Keratinocyte (primary cell): Measurements from ENCODE around the gene CARS1. TPM values are rescaled to one million over a fixed set of nuclear protein-coding genes. Genes with fewer than 3 reads are reported as not detected.

Experiments used
- DNase-seq: peaks from one replicate; pipeline ENCODE4 v3.0.0-alpha.2; 2011; ENCODE audit warnings: low read depth, missing footprints, low spot score
- FAIRE-seq: peaks from 2 replicates; lab custom pipeline; 2011; peaks lifted over from hg19 to GRCh38; lab: Jason Lieb, UNC
- H2AFZ ChIP-seq: 2 replicates; pipeline ENCODE4 v1.6.0; 2012; ENCODE audit warnings: low read length, control low read depth, inconsistent platforms; ENCODE audit not compliant: control insufficient read depth
- H3K27ac ChIP-seq: 2 replicates; pipeline ENCODE4 v1.5.1; 2011; ENCODE audit warnings: low read length; ENCODE audit not compliant: control insufficient read depth, insufficient read depth
- H3K27me3 ChIP-seq: 3 replicates; pipeline ENCODE4 v1.6.0; 2011; ENCODE audit warnings: low read length; ENCODE audit not compliant: control insufficient read depth, insufficient read depth; ENCODE audit errors: extremely low read depth
- H3K36me3 ChIP-seq, 2 experiments: 2 replicates in 1 of 2; 3 replicates in 1 of 2; pipeline ENCODE4 v1.5.1; 2011; ENCODE audit warnings: low read length in 2 of 2, mild to moderate bottlenecking in 1 of 2; ENCODE audit not compliant: control insufficient read depth in 2 of 2, insufficient read depth in 2 of 2; ENCODE audit errors: extremely low read depth in 1 of 2
- H3K4me1 ChIP-seq: 3 replicates; pipeline ENCODE4 v1.5.1; 2011; ENCODE audit warnings: low read length; ENCODE audit not compliant: control insufficient read depth, insufficient read depth; ENCODE audit errors: extremely low read depth
- H3K4me2 ChIP-seq: 3 replicates; pipeline ENCODE4 v1.6.0; 2011; ENCODE audit warnings: low read depth, low read length; ENCODE audit not compliant: control insufficient read depth, insufficient read depth; ENCODE audit errors: extremely low read depth
- H3K4me3 ChIP-seq, 3 experiments: fragments of 200-600 bp in 1 of 3; sonication (generic) in 1 of 3; 2 replicates in 2 of 3; 3 replicates in 1 of 3; pipeline ENCODE4 v1.5.1; 2011 to 2016; ENCODE audit warnings: low read length in 3 of 3, mild to moderate bottlenecking in 3 of 3, control low read depth in 2 of 3, inconsistent platforms in 1 of 3, low read depth in 1 of 3, mixed read lengths in 1 of 3, mixed run types in 1 of 3, moderate library complexity in 1 of 3; ENCODE audit not compliant: control insufficient read depth in 2 of 3, insufficient read depth in 2 of 3; ENCODE audit errors: extremely low read depth in 1 of 3
- H3K79me2 ChIP-seq: 2 replicates; pipeline ENCODE4 v1.6.0; 2012; ENCODE audit warnings: low read length; ENCODE audit not compliant: control insufficient read depth, insufficient read depth
- H3K9ac ChIP-seq: 3 replicates; pipeline ENCODE4 v1.6.0; 2011; ENCODE audit warnings: low read length; ENCODE audit not compliant: control insufficient read depth, insufficient read depth; ENCODE audit errors: extremely low read depth
- H3K9me1 ChIP-seq: 3 replicates; pipeline ENCODE4 v1.6.0; 2011; ENCODE audit warnings: low read length; ENCODE audit not compliant: control insufficient read depth, insufficient read depth; ENCODE audit errors: extremely low read depth
- H3K9me3 ChIP-seq: 2 replicates; pipeline ENCODE4 v1.5.1; 2012; ENCODE audit warnings: low read depth, low read length; ENCODE audit not compliant: control insufficient read depth
- H4K20me1 ChIP-seq: 3 replicates; pipeline ENCODE4 v1.6.0; 2011; ENCODE audit warnings: low read length; ENCODE audit not compliant: control insufficient read depth, insufficient read depth; ENCODE audit errors: extremely low read depth
- CTCF ChIP-seq, 3 experiments: IDR thresholded peaks in 1 of 3; conservative IDR thresholded peaks in 1 of 3; optimal IDR thresholded peaks in 1 of 3; 2 replicates in 2 of 3; 3 replicates in 1 of 3; pipeline versions ENCODE3 to v1.5.1; 2011; ENCODE audit warnings: low read length in 3 of 3, mild to moderate bottlenecking in 3 of 3, moderate library complexity in 2 of 3, control low read depth in 1 of 3, inconsistent platforms in 1 of 3; ENCODE audit not compliant: insufficient read depth in 2 of 3; ENCODE audit errors: extremely low read depth in 1 of 3
- EZH2 ChIP-seq: IDR thresholded peaks from one replicate; pipeline ENCODE4 v1.6.1; 2012; ENCODE audit warnings: inconsistent platforms, mild to moderate bottlenecking, low read length, moderate library complexity
- dilution Hi-C: fragments of 300-500 bp; cut with MboI; formaldehyde crosslinking; loops from one replicate; pipeline ENCODE4 v1.7.0; 2020; ENCODE audit warnings: low sequenced_read_pairs; ENCODE audit not compliant: extremely low pct_ligation_motif_present
- polyA plus RNA-seq, 5 experiments: library from polyadenylated mRNA; depleted of rRNA in 3 of 5; stranded (reverse) in 3 of 5; stranded (forward) in 1 of 5; unstranded in 1 of 5; fragments of >200 nt; gene quantifications; 1 replicate in 1 of 5; 2 replicates in 3 of 5; 3 replicates in 1 of 5; pipeline versions ENCODE4 v1.2.1 to v1.2.3, GENCODE V29; 2011 to 2012; ENCODE audit warnings: missing spikeins in 2 of 5, low read depth in 1 of 5, low replicate concordance in 1 of 5

Gene CARS1
- polyA plus RNA-seq, 1 donor (not counting 4 experiments of a cell fraction or from before 2014, with no cell fraction given): 60.7 TPM

- TF ChIP-seq EZH2 (no peak), CTCF (optimal IDR thresholded peaks at IDR 0.05 in 1 of 3, IDR thresholded peaks at IDR 0.05 in 1 of 3, conservative IDR thresholded peaks at IDR 0.05 in 1 of 3; ENCODE audit: extremely low read depth in 1 of 3, insufficient read depth in 2 of 3, low read length in 3 of 3) (no peak)
- no peak overlapping the region for H2AFZ ChIP-seq
- peaks cover 89% of the 10 kb centered on the region for H3K79me2 ChIP-seq
- DNase-seq: no peak
- no peaks in the 10 kb centered on the region for H3K9me3 ChIP-seq
- H3K4me3 ChIP-seq: no peak overlapping the region
- peaks cover 17% of the 10 kb centered on the region for H3K4me1 ChIP-seq
- H3K4me2 ChIP-seq: no peak overlapping the region
- H4K20me1 ChIP-seq: peaks cover 56% of the 10 kb centered on the region
- dilution Hi-C loops: no loop called here
- H3K27ac ChIP-seq: no peak overlapping the region
- FAIRE-seq: no peak
- peaks cover 14% of the 10 kb centered on the region for H3K9me1 ChIP-seq
- H3K9ac ChIP-seq: no peak overlapping the region
- no peaks in the 10 kb centered on the region for H3K27me3 ChIP-seq
- peaks cover 22 to 42% of the 10 kb centered on the region in 2 experiments for H3K36me3 ChIP-seq
Measured at GRCh38 chr11:3050386-3051195, 6.6 kb downstream of the CARS1 start.

GRCh38 chr11:3049430-3050243 is 7.6 kb downstream of the CARS1 start:
- DNase-seq: peak; percentile 62
- Histone ChIP-seq H3K9ac (peak overlapping the region; percentile 30), H3K9me1 (peaks cover 14% of the 10 kb centered on the region), H3K27ac (peak overlapping the region; percentile 55), H3K79me2 (peaks cover 89% of the 10 kb centered on the region), H3K4me1 (peaks cover 15% of the 10 kb centered on the region), H3K36me3 (peaks cover 26 to 50% of the 10 kb centered on the region in 2 experiments), H3K27me3 (no peaks in the 10 kb centered on the region), H3K4me3 (no peak overlapping the region), H2AFZ (no peak overlapping the region), H4K20me1 (peaks cover 59% of the 10 kb centered on the region), H3K9me3 (no peaks in the 10 kb centered on the region), H3K4me2 (peak overlapping the region; percentile 49)
- peak; percentile 81 for FAIRE-seq
- dilution Hi-C loops: no loop called here
- no peak for TF ChIP-seq EZH2
- TF ChIP-seq CTCF (optimal IDR thresholded peaks at IDR 0.05 in 1 of 3, IDR thresholded peaks at IDR 0.05 in 1 of 3, conservative IDR thresholded peaks at IDR 0.05 in 1 of 3; ENCODE audit: extremely low read depth in 1 of 3, insufficient read depth in 2 of 3, low read length in 3 of 3): peak; percentile 62 to 73 (median 66)
